Hepatocyte (in vitro differentiated cells): ENCODE measurements around the gene HSD17B8. TPM values are rescaled to one million over a fixed set of nuclear protein-coding genes. Genes with fewer than 3 reads are reported as not detected.

Experiments used
- DNase-seq: peaks from one replicate; pipeline ENCODE4 v3.0.0-alpha.2; 2016; ENCODE audit warnings: low spot score
- H2AFZ ChIP-seq: fragments of 200-600 bp; sonication (generic); 2 replicates; pipeline ENCODE4 v1.6.0; 2016; ENCODE audit warnings: antibody characterized with exemption, mild to moderate bottlenecking
- H3K27ac ChIP-seq: fragments of 200-600 bp; sonication (generic); 2 replicates; pipeline ENCODE4 v1.5.1; 2016; ENCODE audit warnings: mild to moderate bottlenecking
- H3K27me3 ChIP-seq: fragments of 200-600 bp; sonication (generic); 2 replicates; pipeline ENCODE4 v1.6.1; 2016
- H3K36me3 ChIP-seq: fragments of 200-600 bp; sonication (generic); replicated peaks from 2 replicates; pipeline ENCODE4 v1.5.1; 2016; ENCODE audit warnings: low read depth; ENCODE audit not compliant: insufficient read depth
- H3K4me1 ChIP-seq: fragments of 200-600 bp; sonication (generic); 2 replicates; pipeline ENCODE4 v1.5.1; 2016; ENCODE audit warnings: mild to moderate bottlenecking, moderate library complexity; ENCODE audit not compliant: insufficient read depth
- H3K4me2 ChIP-seq: fragments of 200-600 bp; sonication (generic); 2 replicates; pipeline ENCODE4 v1.6.0; 2016
- H3K4me3 ChIP-seq: fragments of 200-600 bp; sonication (generic); 2 replicates; pipeline ENCODE4 v1.5.1; 2016; ENCODE audit warnings: mild to moderate bottlenecking
- H3K79me2 ChIP-seq: fragments of 200-600 bp; sonication (generic); 2 replicates; pipeline ENCODE4 v1.6.0; 2017; ENCODE audit warnings: mild to moderate bottlenecking
- H3K9me2 ChIP-seq: fragments of 200-600 bp; sonication (generic); replicated peaks from 2 replicates; pipeline ENCODE4 v1.6.0; 2017; ENCODE audit warnings: mild to moderate bottlenecking; ENCODE audit not compliant: insufficient read depth
- H3K9me3 ChIP-seq: fragments of 200-600 bp; sonication (generic); 2 replicates; pipeline ENCODE4 v1.5.1; 2016; ENCODE audit warnings: low read depth, mild to moderate bottlenecking
- H4K20me1 ChIP-seq: fragments of 200-600 bp; sonication (generic); 2 replicates; pipeline ENCODE4 v1.6.0; 2016; ENCODE audit warnings: mild to moderate bottlenecking; ENCODE audit not compliant: insufficient read depth, poor library complexity, severe bottlenecking
- CTCF ChIP-seq: fragments of 200-600 bp; sonication (generic); IDR thresholded peaks from 2 replicates; pipeline ENCODE4 v1.5.1; 2016; ENCODE audit warnings: antibody characterized with exemption, mild to moderate bottlenecking; ENCODE audit not compliant: poor library complexity
- EZH2 ChIP-seq: fragments of 200-600 bp; sonication (generic); IDR thresholded peaks from 2 replicates; pipeline ENCODE4 v1.6.1; 2016; ENCODE audit warnings: antibody characterized with exemption, mild to moderate bottlenecking, borderline replicate concordance
- EZH2phosphoT487 ChIP-seq: fragments of 200-600 bp; sonication (generic); IDR thresholded peaks from one replicate; pipeline ENCODE4 v1.6.1; 2018; ENCODE audit warnings: antibody characterized with exemption, mild to moderate bottlenecking, low read depth, moderate library complexity; ENCODE audit not compliant: unreplicated experiment, severe bottlenecking
- WGBS: methylation state at CpG from one replicate; pipeline ENCODE4 v1.1.6; 2016; ENCODE audit warnings: low lambda C conversion rate; ENCODE audit errors: missing lambda C conversion rate; 5-methylcytosine and 5-hydroxymethylcytosine counted together
- polyA plus RNA-seq: library from polyadenylated mRNA; unstranded; fragments of >200 nt; fragmentation: Nextera tagmentation; extraction: Ambion mirVana; gene quantifications from 2 replicates; pipeline ENCODE4 v1.2.1, GENCODE V29; 2016
- total RNA-seq: library from RNA; depleted of rRNA; stranded (reverse); fragments of >200 nt; gene quantifications from 2 replicates; pipeline ENCODE4 v1.2.3, GENCODE V29; 2014

Gene HSD17B8
- total and polyA plus RNA-seq, 2 experiments from 2014 or later, result 6.0 to 12.9 TPM

DNA sequence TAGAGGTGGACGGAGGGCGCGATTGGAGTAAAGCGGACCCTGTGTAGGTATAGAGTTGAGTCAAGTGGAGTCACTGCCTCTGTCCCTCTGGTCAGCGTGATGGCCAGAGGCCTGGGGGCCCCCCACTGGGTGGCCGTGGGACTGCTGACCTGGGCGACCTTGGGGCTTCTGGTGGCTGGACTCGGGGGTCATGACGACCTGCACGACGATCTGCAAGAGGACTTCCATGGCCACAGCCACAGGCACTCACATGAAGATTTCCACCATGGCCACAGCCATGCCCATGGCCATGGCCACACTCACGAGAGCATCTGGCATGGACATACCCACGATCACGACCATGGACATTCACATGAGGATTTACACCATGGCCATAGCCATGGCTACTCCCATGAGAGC, 3.3 kb upstream of the HSD17B8 start:
- no peaks in the 10 kb centered on the region for H3K9me3 ChIP-seq
- no peaks in the 10 kb centered on the region for H3K27me3 ChIP-seq
- peaks cover 31% of the 10 kb centered on the region for H4K20me1 ChIP-seq
- H3K9me2 ChIP-seq, result no peaks in the 10 kb centered on the region
- TF ChIP-seq EZH2 (no peak), EZH2phosphoT487 (no peak), CTCF (no peak)
- H3K4me2 ChIP-seq, result peak overlapping the region; percentile 99
- peak overlapping the region; percentile 58 for H2AFZ ChIP-seq
- peak overlapping the region; percentile 98 for H3K27ac ChIP-seq
- peaks cover 28% of the 10 kb centered on the region for H3K4me1 ChIP-seq
- WGBS, result 5% methylated on average over 14 of the region's 14 CpGs
- DNase-seq, result no peak
- H3K79me2 ChIP-seq, result peaks cover 63% of the 10 kb centered on the region
- no peaks in the 10 kb centered on the region for H3K36me3 ChIP-seq
- peak overlapping the region; percentile 89 for H3K4me3 ChIP-seq

GRCh38 chr6:33201935-33202334, 2.5 kb upstream of the HSD17B8 start:
- no peak for DNase-seq
- WGBS, result 88% methylated on average over 6 of the region's 6 CpGs
- H3K79me2 ChIP-seq, result peaks cover 63% of the 10 kb centered on the region
- H4K20me1 ChIP-seq, result peaks cover 29% of the 10 kb centered on the region
- no peak overlapping the region for H2AFZ ChIP-seq
- H3K9me3 ChIP-seq, result no peaks in the 10 kb centered on the region
- TF ChIP-seq CTCF (no peak), EZH2 (no peak), EZH2phosphoT487 (no peak)
- H3K4me1 ChIP-seq, result peaks cover 33% of the 10 kb centered on the region
- H3K9me2 ChIP-seq, result no peaks in the 10 kb centered on the region
- H3K4me3 ChIP-seq, result peak overlapping the region; percentile 89
- H3K4me2 ChIP-seq, result peak overlapping the region; percentile 99
- no peaks in the 10 kb centered on the region for H3K27me3 ChIP-seq
- peak overlapping the region; percentile 98 for H3K27ac ChIP-seq
- H3K36me3 ChIP-seq, result no peaks in the 10 kb centered on the region

GRCh38 chr6:33202799-33203198, 1.7 kb upstream of the HSD17B8 start:
- no peak overlapping the region for H3K4me3 ChIP-seq
- H3K4me2 ChIP-seq, result peak overlapping the region; percentile 99

More at GRCh38 chr6:33202799-33203198, 1.7 kb upstream of the HSD17B8 start:
- no peak for DNase-seq
- WGBS, result 94% methylated on average over 6 of the region's 6 CpGs
- H4K20me1 ChIP-seq, result peaks cover 22% of the 10 kb centered on the region
- no peaks in the 10 kb centered on the region for H3K27me3 ChIP-seq
- no peak overlapping the region for H3K27ac ChIP-seq
- TF ChIP-seq CTCF (no peak), EZH2phosphoT487 (no peak), EZH2 (no peak)
- no peaks in the 10 kb centered on the region for H3K36me3 ChIP-seq
- H3K9me2 ChIP-seq, result no peaks in the 10 kb centered on the region
- H2AFZ ChIP-seq, result no peak overlapping the region
- H3K9me3 ChIP-seq, result no peaks in the 10 kb centered on the region
- peaks cover 37% of the 10 kb centered on the region for H3K4me1 ChIP-seq
- H3K79me2 ChIP-seq, result peaks cover 62% of the 10 kb centered on the region
